Skin epidermis (tissue), 12 donors: ENCODE data around the gene NEDD8.
A peak's percentile ranks its signal among the peaks of the same experiment; 100 is the strongest.
"Not testable (repeated sequence)": the region's sequence is repeated elsewhere in the genome, so short reads cannot be mapped to it uniquely, and the experiment has no call there.

Experiments used
- H3K27ac ChIP-seq, 21 experiments: fragments of 200-600 bp; sonication (generic) in 11 of 21; one replicate each; pipeline ENCODE4 v1.5.0; 2020; ENCODE audit warnings: mild to moderate bottlenecking in 3 of 21, inconsistent platforms in 2 of 21, moderate library complexity in 2 of 21
- H3K4me3 ChIP-seq, 7 experiments: fragments of 200-600 bp; sonication (generic) in 2 of 7; one replicate each; pipeline ENCODE4 v1.5.0; 2020; ENCODE audit warnings: inconsistent platforms in 2 of 7, mild to moderate bottlenecking in 2 of 7, moderate library complexity in 1 of 7

NEDD8 gene

GRCh38 chr14:24206260-24207103, 25.7 kb downstream of the NEDD8 start:
- Histone ChIP-seq H3K4me3 (no peak overlapping the region), H3K27ac (no peak overlapping the region)

GRCh38 chr14:24204163-24205146, 27.7 kb downstream of the NEDD8 start:
- Histone ChIP-seq H3K27ac (no peak overlapping the region), H3K4me3 (no peak overlapping the region)

GRCh38 chr14:24203249-24203886, 28.8 kb downstream of the NEDD8 start:
- not testable (repeated sequence) for H3K27ac ChIP-seq, H3K4me3 ChIP-seq

DNA sequence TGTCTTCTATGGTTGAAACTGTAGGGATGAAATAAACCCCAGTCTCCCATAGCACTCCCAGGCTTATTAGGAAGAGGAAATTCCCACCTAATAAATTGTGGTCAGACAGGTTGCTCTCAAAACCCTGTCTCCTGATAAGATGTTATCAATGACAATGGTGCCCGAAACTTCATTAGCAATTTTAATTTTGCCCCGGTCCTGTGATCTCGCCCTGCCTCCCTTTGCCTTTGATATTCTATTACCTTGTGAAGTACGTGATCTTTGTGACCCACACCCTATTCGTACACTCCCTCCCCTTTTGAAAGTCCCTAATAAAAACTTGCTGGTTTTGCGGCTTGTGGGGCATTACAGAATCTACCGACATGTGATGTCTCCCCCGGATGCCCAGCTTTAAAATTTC, 29.6 kb downstream of the NEDD8 start:
- not testable (repeated sequence) for H3K27ac ChIP-seq, H3K4me3 ChIP-seq

DNA sequence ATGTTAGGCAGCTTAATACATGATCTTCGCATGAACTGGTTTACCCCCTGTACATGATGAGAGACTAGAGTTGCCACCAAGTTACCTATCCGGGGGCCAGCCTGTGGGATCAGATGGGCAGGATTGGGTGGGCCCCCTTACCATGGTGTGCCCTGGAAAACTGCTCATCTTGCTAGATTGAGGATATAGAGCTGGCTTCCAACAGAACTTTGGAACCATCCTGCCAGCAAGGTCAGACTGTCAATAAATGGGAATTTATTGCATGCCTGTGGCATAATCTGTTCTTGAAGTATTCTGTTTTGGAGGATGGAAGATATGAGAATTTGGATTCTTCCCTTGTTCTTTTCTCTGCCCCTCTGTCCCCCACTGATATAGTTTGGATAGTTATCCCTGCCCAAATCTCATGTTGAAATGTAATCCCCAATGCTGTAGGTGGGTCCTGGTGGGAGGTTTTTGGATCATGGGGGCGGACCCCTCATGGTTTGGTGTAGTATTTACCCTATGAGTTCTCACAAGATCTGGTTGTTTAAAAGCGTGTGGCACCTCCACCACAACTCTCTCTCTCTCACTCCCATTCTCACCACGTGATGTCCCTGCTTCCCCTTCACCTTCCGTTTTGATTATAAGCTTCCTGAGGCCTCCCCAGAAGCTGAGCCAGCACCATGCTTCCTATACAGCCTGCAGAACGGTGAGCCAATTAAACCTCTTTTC, 33.2 kb downstream of the NEDD8 start:
- Histone ChIP-seq H3K4me3 (no peak overlapping the region), H3K27ac (peak overlapping the region in 2 of 21 experiments; percentile 23 to 33)

- H3K27ac ChIP-seq: peak overlapping the region in 2 of 21 experiments; percentile 99 to 100
- peak overlapping the region in 3 of 7 experiments; percentile 74 to 92 (median 75) for H3K4me3 ChIP-seq
These were observed 35.1 kb downstream of the NEDD8 start for GRCh38 chr14:24197056-24197450.

DNA sequence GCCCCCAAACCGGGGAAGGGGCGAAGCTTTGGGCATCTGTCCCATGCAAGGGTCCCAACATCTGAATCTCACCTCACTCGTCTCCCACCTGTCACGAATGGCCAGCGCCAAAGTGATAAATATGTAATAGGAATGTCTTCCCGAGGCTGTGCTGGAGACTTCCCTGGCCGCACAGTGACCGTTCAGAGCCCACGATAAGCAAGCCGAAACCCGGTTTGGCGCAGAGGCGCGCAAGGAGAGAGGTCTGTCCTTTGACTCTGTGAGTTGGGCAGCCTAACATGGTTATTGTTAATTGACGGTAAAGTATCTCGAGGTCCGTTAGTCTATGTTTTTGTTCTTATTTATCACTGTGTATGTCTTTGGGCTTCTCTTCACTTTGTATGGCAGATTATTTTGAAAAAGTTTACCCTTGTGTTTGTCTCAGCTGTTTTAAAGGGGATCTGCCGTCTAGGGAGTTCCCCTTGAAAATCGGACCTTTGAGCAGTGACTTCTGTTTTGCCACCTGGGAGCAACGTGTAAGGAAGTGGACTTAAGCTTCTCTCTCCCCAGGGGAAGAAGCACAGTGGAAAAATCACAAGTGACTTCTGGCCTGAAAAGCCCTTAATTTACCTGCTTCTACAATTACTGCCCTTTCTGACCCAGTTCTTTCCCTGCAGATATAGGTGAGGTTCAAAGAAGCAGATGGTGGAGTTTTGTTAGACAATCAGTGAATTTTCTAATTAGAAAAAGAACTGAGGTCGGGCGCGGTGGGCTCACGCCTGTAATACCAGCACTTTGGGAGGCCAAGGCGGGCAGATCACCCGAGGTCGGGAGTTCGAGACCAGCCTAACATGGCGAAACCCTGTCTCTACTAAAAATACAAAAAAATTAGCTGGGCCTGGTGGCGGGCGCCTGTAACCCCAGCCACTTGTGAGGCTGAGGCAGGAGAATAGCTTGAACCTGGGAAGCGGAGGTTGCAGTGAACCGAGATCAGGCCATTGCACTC, 35.8 kb downstream of the NEDD8 start:
- H3K4me3 ChIP-seq: peak overlapping the region; percentile 53 to 92 (median 74)

DNA sequence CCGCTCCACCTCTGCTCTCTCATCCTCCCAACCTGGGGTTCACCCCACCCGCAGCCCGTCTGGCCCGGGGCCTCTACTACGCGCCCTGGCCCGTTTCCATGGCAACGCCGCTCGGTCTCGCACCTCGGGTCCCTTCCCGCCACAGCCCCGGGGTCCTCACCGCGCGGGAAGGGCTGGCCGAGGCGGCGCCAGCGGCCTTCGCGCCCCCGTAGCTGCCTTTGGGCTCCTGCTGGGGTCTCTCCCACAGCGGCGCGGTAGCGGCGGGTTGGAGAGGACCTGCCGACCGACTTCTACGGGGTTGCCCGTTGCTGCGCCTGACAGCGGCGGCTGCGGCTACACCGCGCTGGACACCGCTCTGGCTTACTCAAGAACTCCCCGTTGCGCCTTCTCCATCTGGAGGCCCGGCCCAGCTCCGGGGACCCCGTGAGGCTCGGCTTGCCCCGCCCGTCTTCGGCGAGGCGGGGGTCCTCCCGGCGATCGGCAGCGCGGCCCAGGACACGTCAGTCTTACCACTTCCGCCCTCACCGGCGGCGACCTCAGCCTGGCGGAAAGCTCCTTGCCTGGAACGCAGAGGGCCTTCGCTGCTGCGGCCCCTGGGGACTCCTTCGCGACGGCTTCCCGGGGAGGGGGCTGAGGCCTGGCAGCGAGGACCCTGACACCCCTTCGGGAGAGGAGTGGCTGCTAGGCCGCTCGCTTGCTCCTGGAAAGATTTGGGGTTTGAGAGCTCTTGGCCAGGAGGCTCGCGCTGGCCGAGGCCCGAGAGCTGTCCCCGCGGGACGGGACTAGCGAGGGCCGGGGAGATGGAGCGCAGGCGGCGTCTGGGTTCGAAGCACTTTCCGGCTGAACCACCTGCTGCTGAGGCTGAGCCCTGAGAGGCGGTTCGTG, 36.7 kb downstream of the NEDD8 start, which contains the start of gene TM9SF1:
Gene TM9SF1 (minus strand): TSS at position 256 of the 885 bp plus-strand sequence. CDS start 422 bp downstream, outside the sequence.
- peak within 1 kb of the TSS; percentile 96 to 100 (median 99) for H3K27ac ChIP-seq
- H3K4me3 ChIP-seq: peak within 1 kb of the TSS; percentile 53 to 92 (median 74)

More for the DNA sequence above, 35.8 kb downstream of the NEDD8 start:
- H3K27ac ChIP-seq: peak overlapping the region; percentile 96 to 100 (median 99)

- Histone ChIP-seq H3K27ac (peak overlapping the region; percentile 96 to 100 (median 99)), H3K4me3 (peak overlapping the region; percentile 53 to 92 (median 74))
These were observed 37.3 kb downstream of the NEDD8 start for GRCh38 chr14:24194873-24195185.

GRCh38 chr14:24194186-24194872, 37.8 kb downstream of the NEDD8 start:
- peak overlapping the region; percentile 53 to 92 (median 74) for H3K4me3 ChIP-seq
- H3K27ac ChIP-seq: peak overlapping the region; percentile 96 to 100 (median 99)

DNA sequence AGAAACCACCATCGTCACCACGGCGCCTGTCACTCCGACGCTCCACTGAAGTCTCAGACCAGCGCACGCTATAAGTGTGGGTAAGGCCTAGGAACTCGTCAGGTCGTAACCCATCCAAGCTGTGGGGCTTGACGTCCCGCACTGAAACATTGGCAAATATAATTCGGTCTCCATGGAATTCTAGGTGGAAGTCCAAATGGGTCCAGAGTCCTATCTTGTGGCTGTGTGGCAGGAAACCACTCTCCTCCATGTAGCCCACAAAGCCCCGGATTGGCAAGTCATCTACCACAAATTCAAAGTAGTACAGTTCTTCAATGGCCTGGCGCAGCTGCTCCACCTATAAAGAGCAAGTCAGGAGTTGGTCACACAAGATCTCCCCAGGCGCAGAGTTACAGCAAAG, 39.2 kb downstream of the NEDD8 start:
- H3K27ac ChIP-seq: no peak overlapping the region
- no peak overlapping the region for H3K4me3 ChIP-seq

- H3K4me3 ChIP-seq: no peak overlapping the region
- no peak overlapping the region for H3K27ac ChIP-seq
These were observed 41.8 kb downstream of the NEDD8 start for GRCh38 chr14:24190416-24190815.

DNA sequence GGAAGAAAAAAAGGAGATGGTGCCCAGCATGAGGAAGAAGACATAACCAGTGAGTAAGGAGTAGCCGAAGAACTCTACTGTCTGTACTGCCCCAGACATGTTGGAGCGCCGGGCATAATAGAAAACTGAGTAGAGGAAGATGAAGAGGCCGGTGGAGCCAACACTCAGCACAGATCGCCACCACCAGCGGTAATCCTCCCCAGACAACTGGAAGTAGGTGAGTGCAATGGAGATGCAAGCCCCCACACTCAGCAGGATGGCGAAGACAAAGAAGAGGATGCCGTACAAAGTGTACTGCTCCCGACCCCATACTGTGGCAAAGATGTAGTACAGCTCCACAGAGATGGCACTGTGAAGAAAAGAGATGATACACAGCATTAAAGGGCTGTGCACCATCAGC, 42.7 kb downstream of the NEDD8 start:
- Histone ChIP-seq H3K27ac (peak overlapping the region in 9 of 21 experiments; percentile 23 to 95 (median 86)), H3K4me3 (no peak overlapping the region)

DNA sequence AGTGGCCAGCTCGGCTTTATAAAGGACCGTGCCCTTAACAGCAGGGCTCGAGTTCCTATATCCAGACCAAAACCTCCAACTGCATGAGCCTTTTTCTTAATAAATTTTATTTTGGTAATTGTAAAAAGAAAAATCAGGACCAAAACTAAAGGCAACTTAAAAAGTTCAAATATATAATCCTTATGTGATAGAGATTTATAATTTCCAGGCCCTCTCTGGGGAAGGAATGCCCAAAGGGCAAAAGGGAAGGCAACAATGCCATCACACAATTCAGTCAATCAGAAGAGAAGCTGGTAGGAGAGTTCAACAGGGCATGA, 43.1 kb downstream of the NEDD8 start:
- H3K27ac ChIP-seq: peak overlapping the region in 15 of 21 experiments; percentile 23 to 95 (median 73)
- H3K4me3 ChIP-seq: peak overlapping the region in 5 of 7 experiments; percentile 56 to 81 (median 75)

DNA sequence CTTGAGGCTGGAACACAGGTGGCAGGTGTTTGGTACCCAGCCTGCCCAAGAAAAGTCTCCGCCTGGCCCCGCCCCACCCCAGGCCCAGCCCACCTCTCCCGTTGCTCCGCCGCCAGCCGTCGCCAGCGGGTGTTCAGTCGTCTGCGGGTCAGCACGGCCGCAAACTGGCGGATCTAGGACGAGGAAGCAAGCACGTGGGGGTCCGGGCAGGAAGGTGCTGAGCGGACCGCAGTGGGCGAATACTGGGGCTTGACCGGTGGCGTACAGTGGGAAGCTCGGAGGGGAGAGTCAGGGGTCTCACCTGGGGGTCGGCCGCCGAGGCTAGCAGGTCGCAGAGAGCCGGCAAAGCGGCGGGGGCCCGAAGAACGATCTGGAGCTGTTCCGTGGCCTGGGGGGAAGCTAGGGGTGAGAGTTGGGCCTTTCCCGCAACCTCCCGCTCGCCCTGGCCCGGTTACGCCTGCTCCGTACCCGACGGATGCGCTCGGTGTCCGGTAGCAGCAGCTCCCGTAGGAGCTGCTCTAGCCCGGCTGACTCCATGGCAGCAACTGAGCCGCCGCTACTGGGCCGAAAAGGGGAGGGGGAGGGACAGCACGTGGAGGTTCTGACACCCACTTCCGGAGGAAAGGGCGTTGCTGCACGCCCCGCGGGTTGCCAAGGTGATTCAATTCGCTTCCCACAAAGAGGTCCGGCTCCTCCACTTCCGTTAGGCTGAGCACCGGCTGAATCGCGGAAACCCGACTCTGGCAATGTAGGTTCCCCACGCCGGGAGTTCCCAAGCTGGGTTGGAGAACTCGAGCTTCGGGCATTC, 43.7 kb downstream of the NEDD8 start, which contains the start of gene IPO4:
Gene IPO4 (minus strand): TSS at position 566 of the 808 bp plus-strand sequence. CDS start 29 bp downstream, at position 537.
- peak within 1 kb of the TSS; percentile 31 to 95 (median 81) for H3K27ac ChIP-seq
- H3K4me3 ChIP-seq: peak within 1 kb of the TSS; percentile 51 to 81 (median 75)
